ENCODE results near the gene SLIT3.

The SLIT3 gene

GRCh38 chr5:169080448-169080911 is 220.5 kb downstream of the SLIT3 start:
- TF ChIP-seq EZH2phosphoT487 (conservative IDR thresholded peaks at IDR 0.05; ENCODE audit: low read length) (no peak), CTCF (IDR thresholded peaks at IDR 0.05; ENCODE audit: insufficient read depth, low read length, poor library complexity, severe bottlenecking) (no peak)
- no peaks in the 10 kb centered on the region for H3K36me3 ChIP-seq (ENCODE audit: low read length)
- no peaks in the 10 kb centered on the region for H3K27me3 ChIP-seq (ENCODE audit: low read length)
- H3K9me3 ChIP-seq (ENCODE audit: insufficient read depth, low read length) = no peaks in the 10 kb centered on the region
- H3F3A ChIP-seq (ENCODE audit: insufficient read depth) = no peaks in the 10 kb centered on the region
- no peaks in the 10 kb centered on the region for H4K20me1 ChIP-seq (ENCODE audit: low read depth, low read length)
- H3K9ac ChIP-seq (ENCODE audit: low read length) = no peak overlapping the region
- no peak overlapping the region for H2AFZ ChIP-seq (ENCODE audit: low read depth, low read length, severe bottlenecking)
- no peak overlapping the region for H3K4me3 ChIP-seq (ENCODE audit: insufficient read depth, low read length, poor library complexity, severe bottlenecking)
- no peaks in the 10 kb centered on the region for H3K79me2 ChIP-seq (ENCODE audit: insufficient read depth, low read length)
- H3K4me2 ChIP-seq (ENCODE audit: low read depth, low read length, poor library complexity, severe bottlenecking) = no peak overlapping the region
- no peaks in the 10 kb centered on the region for H3K9me2 ChIP-seq (replicated peaks; ENCODE audit: insufficient read depth, low read length)
- H3K27ac ChIP-seq (ENCODE audit: low read depth, low read length) = no peak overlapping the region

DNA sequence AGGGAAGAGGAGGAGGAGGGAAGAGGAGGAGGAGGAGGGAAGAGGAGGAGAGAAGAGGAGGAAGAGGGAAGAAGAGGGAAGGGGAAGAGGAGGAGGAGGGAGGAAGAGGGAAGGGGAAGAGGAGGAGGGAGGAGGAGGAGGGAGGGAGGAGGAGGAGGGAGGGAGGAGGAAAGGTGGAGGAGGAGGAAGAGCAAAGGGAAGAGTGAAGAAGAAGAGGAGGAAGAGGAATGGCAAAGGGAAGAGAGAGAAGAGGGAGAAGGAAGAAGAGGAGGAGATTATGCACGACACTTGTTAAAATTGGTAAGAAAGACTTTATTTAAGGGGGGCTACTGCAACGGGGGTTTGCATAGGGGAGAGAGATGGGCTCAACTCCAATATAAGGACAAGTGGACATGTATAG is 221.2 kb downstream of the SLIT3 start:
- no peaks in the 10 kb centered on the region for H3K36me3 ChIP-seq (ENCODE audit: low read length)
- H3K9me3 ChIP-seq (ENCODE audit: insufficient read depth, low read length) = no peaks in the 10 kb centered on the region

DNA sequence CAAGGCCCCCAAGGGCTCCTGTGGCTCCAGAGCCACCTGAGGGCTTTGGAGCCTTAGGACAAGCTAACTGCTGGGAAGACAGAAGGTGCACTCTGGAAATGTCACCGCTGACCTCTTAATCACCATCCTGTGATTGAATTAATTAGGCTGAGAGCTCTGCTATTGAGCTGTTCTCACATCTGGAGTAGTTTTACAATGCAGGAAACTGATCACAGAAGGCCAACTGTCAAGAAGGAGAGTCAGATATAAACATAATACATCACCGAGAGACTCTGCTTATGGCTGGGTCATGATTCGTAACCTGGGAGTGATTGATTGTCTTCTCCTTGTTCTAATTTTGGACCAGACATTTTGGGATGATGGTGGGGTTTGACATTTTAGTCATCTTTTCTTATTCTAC is 226.1 kb downstream of the SLIT3 start:
- H3K9me3 ChIP-seq (ENCODE audit: insufficient read depth, low read length) = no peaks in the 10 kb centered on the region
- TF ChIP-seq EZH2phosphoT487 (conservative IDR thresholded peaks at IDR 0.05; ENCODE audit: low read length) (no peak), CTCF (IDR thresholded peaks at IDR 0.05; ENCODE audit: insufficient read depth, low read length, poor library complexity, severe bottlenecking) (no peak)
- H3K27me3 ChIP-seq (ENCODE audit: low read length) = no peaks in the 10 kb centered on the region

More for the DNA sequence above, 221.2 kb downstream of the SLIT3 start:
- Histone ChIP-seq H2AFZ (ENCODE audit: low read depth, low read length, severe bottlenecking) (no peak overlapping the region), H3K27ac (ENCODE audit: low read depth, low read length) (no peak overlapping the region), H3F3A (ENCODE audit: insufficient read depth) (no peaks in the 10 kb centered on the region), H4K20me1 (ENCODE audit: low read depth, low read length) (no peaks in the 10 kb centered on the region), H3K9me2 (replicated peaks; ENCODE audit: insufficient read depth, low read length) (no peaks in the 10 kb centered on the region), H3K4me3 (ENCODE audit: insufficient read depth, low read length, poor library complexity, severe bottlenecking) (no peak overlapping the region), H3K79me2 (ENCODE audit: insufficient read depth, low read length) (no peaks in the 10 kb centered on the region), H3K27me3 (ENCODE audit: low read length) (no peaks in the 10 kb centered on the region), H3K9ac (ENCODE audit: low read length) (no peak overlapping the region), H3K4me2 (ENCODE audit: low read depth, low read length, poor library complexity, severe bottlenecking) (no peak overlapping the region)
- TF ChIP-seq EZH2phosphoT487 (conservative IDR thresholded peaks at IDR 0.05; ENCODE audit: low read length) (no peak), CTCF (IDR thresholded peaks at IDR 0.05; ENCODE audit: insufficient read depth, low read length, poor library complexity, severe bottlenecking) (no peak)

More for the DNA sequence above, 226.1 kb downstream of the SLIT3 start:
- H3K9ac ChIP-seq (ENCODE audit: low read length) = no peak overlapping the region
- no peaks in the 10 kb centered on the region for H3K36me3 ChIP-seq (ENCODE audit: low read length)
- H3K4me2 ChIP-seq (ENCODE audit: low read depth, low read length, poor library complexity, severe bottlenecking) = no peak overlapping the region
- no peak overlapping the region for H2AFZ ChIP-seq (ENCODE audit: low read depth, low read length, severe bottlenecking)
- no peaks in the 10 kb centered on the region for H3K79me2 ChIP-seq (ENCODE audit: insufficient read depth, low read length)
- no peaks in the 10 kb centered on the region for H3F3A ChIP-seq (ENCODE audit: insufficient read depth)
- H3K27ac ChIP-seq (ENCODE audit: low read depth, low read length) = no peak overlapping the region
- no peaks in the 10 kb centered on the region for H4K20me1 ChIP-seq (ENCODE audit: low read depth, low read length)
- H3K4me3 ChIP-seq (ENCODE audit: insufficient read depth, low read length, poor library complexity, severe bottlenecking) = no peak overlapping the region
- no peaks in the 10 kb centered on the region for H3K9me2 ChIP-seq (replicated peaks; ENCODE audit: insufficient read depth, low read length)

Data from SU-DHL-6 (cell line).